Astrocyte of the cerebellum (primary cell): ENCODE results near the gene CENPT.

Experiments
- DNase-seq: peaks from one replicate; pipeline ENCODE4 v3.0.0-alpha.2; 2011; ENCODE audit warnings: low read depth
- H3K4me3 ChIP-seq: 2 replicates; pipeline ENCODE4 v1.5.1; 2011; ENCODE audit warnings: mild to moderate bottlenecking, low read depth, low read length, moderate library complexity
- in situ Hi-C: cut with HindIII; loops from 2 replicates; pipeline ENCODE4 v1.10.0; 2017; ENCODE audit warnings: low sequenced_read_pairs
- TF ChIP-seq, protein P1 (sequence below): IDR thresholded peaks from 2 replicates; pipeline ENCODE4 v1.5.1; 2012; ENCODE audit warnings: low read length, low read depth, moderate library complexity, mild to moderate bottlenecking; ENCODE audit errors: missing control alignments

The CENPT gene

DNA sequence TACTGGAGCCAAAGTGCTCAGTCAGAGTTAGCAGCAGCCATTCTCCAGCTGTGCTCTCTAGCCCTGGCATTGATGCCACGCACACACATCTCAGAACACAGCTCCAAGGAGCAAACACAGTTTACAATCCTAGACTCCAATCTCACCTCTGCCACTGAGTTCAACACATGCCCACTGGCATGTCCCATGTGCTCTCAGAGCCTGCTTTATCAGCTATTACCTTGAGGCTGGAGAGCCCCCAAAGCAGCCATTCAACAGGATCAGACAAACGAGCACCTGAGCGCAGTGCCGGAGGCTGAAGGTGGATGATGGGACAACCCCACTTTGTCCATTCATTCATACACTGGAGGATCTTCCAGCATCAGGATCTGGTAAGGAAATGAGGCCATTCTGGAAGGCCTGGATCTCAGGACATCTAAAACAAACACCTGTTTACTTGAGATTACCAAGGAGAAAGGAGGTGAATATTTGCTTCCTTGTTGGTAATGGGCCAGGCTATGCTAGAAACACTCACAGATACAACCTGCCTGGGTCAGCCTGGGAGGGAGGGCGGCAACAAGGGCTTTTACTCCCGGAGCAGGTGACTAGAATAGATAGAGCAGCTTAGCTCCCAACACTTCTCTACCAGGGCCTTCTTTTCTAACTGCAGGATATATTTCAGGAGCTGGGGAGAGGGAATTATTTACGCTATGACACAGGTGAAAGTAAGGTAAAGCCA, 66.5 kb downstream of the CENPT start:
- no peak for DNase-seq
- TF ChIP-seq, protein P1, sequence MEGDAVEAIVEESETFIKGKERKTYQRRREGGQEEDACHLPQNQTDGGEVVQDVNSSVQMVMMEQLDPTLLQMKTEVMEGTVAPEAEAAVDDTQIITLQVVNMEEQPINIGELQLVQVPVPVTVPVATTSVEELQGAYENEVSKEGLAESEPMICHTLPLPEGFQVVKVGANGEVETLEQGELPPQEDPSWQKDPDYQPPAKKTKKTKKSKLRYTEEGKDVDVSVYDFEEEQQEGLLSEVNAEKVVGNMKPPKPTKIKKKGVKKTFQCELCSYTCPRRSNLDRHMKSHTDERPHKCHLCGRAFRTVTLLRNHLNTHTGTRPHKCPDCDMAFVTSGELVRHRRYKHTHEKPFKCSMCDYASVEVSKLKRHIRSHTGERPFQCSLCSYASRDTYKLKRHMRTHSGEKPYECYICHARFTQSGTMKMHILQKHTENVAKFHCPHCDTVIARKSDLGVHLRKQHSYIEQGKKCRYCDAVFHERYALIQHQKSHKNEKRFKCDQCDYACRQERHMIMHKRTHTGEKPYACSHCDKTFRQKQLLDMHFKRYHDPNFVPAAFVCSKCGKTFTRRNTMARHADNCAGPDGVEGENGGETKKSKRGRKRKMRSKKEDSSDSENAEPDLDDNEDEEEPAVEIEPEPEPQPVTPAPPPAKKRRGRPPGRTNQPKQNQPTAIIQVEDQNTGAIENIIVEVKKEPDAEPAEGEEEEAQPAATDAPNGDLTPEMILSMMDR = no peak
- H3K4me3 ChIP-seq = no peak overlapping the region
- in situ Hi-C loops = no loop called here

DNA sequence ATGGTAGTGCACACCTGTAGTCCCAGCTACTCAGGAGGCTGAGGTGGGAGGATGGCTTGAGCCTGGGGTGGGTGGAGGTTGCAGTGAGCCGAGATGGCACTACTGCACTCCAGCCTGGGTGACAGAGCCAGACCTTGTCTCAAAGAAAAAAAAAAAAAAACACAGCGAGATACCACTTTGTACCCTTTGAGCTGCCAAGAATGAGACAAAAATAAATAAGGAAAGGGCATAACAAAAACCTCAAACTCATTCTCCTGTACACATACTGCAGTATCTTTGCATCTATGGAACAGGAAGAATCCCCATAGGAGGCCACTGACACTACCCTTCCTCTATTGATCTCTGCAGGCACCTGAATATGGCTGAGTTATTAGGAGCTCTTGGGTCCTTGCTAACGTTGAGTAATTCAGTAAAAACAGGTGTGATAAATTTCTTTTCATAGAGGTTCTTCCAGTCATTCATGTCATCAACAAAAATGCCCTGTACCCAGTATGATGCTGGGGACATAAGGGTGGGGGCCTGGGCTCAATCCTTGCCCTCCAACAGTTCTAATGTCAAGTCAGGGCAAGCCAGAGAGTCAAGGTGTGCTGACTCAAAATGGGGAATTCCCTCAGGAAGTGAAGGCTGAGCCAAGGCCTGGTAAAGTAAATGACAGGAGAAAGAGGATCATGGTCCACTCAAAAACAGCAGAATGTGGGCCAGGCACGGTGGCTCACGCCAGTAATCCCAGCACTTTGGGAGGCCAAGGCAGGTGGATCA, 68.1 kb downstream of the CENPT start:
- no peak for DNase-seq
- H3K4me3 ChIP-seq = no peak overlapping the region
- in situ Hi-C loops = no loop called here
- TF ChIP-seq, protein P1 = no peak
